ENCODE data around the gene KPNA3. TPM values are rescaled to one million over a fixed set of nuclear protein-coding genes. Genes with fewer than 3 reads are reported as not detected.

KPNA3 gene
- total and polyA plus RNA-seq, 4 experiments from 2014 or later, result 21.1 to 25.2 (median 22.2) TPM

DNA sequence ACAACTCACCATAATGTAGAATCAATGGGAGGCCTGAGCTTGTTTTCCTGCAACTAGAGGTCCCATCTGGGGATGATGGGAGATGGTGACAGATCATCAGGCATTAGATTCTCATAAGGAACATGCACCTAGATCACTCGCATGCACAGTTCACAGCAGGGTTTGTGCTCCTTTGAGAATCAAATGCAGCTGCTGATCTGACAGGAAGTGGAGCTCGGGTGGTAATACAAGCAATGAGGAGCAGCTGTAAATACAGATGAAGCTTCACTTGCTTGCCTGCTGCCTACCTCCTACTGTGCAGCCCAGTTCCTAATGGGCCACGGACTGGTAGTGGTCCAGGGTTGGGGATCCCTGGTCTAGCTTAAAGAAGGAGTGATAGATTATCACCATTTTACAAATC lies 33.0 kb downstream of the KPNA3 start:
- no peaks in the 10 kb centered on the region for H3K27me3 ChIP-seq (ENCODE audit: insufficient read depth, low read length)
- H3K4me1 Mint-ChIP-seq, result peaks cover 35 to 63% (median 42%) of the 10 kb centered on the region in 4 donors
- H3K27ac ChIP-seq (ENCODE audit: low read depth, low read length), result no peak overlapping the region
- no peak overlapping the region for H3K4me3 ChIP-seq (ENCODE audit: low read length in 2 of 2)
- ChIA-PET POLR2A (ENCODE audit: partially characterized antibody) (interaction anchor here (1.0 kb wide), 1 partner anchor 35 kb away, joined by 7 read pairs; no protein-coding TSS in a partner anchor), CTCF (ENCODE audit: partially characterized antibody) (no interaction called here)
- no peaks in the 10 kb centered on the region for H3K36me3 ChIP-seq (ENCODE audit: insufficient read depth, low read length)
- peaks cover 13 to 24% of the 10 kb centered on the region in 2 donors for H3K36me3 Mint-ChIP-seq
- H3K4me3 Mint-ChIP-seq, result peak overlapping the region in 6 of 8 donors; percentile 2 to 69 (median 42)
- peak in 3 of 5 donors; percentile 7 to 12 (median 7) for DNase-seq
- intact Hi-C loops (cut with micrococcal nuclease), result no loop called here
- H3K27me3 Mint-ChIP-seq, result no peaks in the 10 kb centered on the region
- peaks cover 0 to 17% (median 0%) of the 10 kb centered on the region in 8 donors for H3K9me3 Mint-ChIP-seq
- peaks cover 19% of the 10 kb centered on the region for H3K4me1 ChIP-seq (ENCODE audit: insufficient read depth, low read length)
- H3K27ac Mint-ChIP-seq, result peak overlapping the region in 6 of 7 donors; percentile 13 to 72 (median 56)
- H3K9me3 ChIP-seq (ENCODE audit: control insufficient read depth in 1 of 2, low read length in 2 of 2), result no peaks in the 10 kb centered on the region

DNA sequence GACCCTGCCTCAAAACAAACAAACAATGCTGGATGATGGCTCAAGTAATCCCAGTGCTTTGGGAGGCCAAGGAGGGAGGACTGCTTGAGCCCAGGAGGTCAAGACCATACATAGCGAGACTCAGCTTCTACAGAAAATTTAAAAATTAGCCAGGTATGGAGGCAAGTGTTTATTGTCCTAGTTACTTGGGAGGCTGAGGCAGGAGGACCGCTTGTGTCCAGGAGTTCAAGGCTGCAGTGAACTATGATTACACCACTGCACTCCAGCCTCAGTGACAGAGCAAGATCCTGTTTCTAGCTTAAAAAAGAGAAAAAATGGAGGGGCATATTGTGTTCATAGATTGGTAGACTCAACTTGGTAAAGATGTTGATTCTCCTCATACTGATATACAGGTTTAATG lies 36.2 kb downstream of the KPNA3 start:
- POLR2A ChIA-PET (ENCODE audit: partially characterized antibody), result no interaction called here
- Mint-ChIP-seq H3K4me3 (no peak overlapping the region), H3K27me3 (no peaks in the 10 kb centered on the region), H3K4me1 (peaks cover 47 to 84% (median 61%) of the 10 kb centered on the region in 4 donors), H3K27ac (peak overlapping the region in 1 of 7 donors; percentile 35), H3K9me3 (peaks cover 0 to 14% (median 0%) of the 10 kb centered on the region in 8 donors), H3K36me3 (peaks cover 2 to 27% of the 10 kb centered on the region in 2 donors)
- H3K4me3 ChIP-seq (ENCODE audit: low read length in 2 of 2), result no peak overlapping the region
- no peaks in the 10 kb centered on the region for H3K27me3 ChIP-seq (ENCODE audit: insufficient read depth, low read length)
- H3K36me3 ChIP-seq (ENCODE audit: insufficient read depth, low read length), result no peaks in the 10 kb centered on the region
- H3K9me3 ChIP-seq (ENCODE audit: control insufficient read depth in 1 of 2, low read length in 2 of 2), result no peaks in the 10 kb centered on the region
- CTCF ChIA-PET (ENCODE audit: partially characterized antibody), result no interaction called here
- intact Hi-C loops (cut with micrococcal nuclease), result no loop called here
- no peak for DNase-seq
- peaks cover 23% of the 10 kb centered on the region for H3K4me1 ChIP-seq (ENCODE audit: insufficient read depth, low read length)
- no peak overlapping the region for H3K27ac ChIP-seq (ENCODE audit: low read depth, low read length)

DNA sequence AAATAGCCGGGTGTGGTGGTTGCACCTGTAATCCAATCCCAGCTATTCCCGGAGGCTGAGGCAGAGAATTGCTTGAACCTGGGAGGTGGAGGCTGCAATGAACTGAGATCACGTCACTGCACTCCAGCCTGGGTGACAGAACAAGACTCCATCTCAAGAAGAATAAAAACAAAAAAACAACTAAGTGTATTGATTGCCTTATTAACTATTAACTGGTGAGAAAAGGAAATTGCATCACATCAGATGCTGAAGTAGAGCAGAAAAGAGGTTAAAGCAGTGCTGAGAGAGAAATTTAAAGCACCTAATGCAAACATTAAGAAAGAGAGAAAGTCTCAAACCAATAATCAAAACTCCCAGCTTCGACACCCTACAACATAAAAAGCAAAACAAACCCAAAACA lies 38.3 kb downstream of the KPNA3 start:
- Histone ChIP-seq H3K4me1 (ENCODE audit: insufficient read depth, low read length) (peaks cover 10% of the 10 kb centered on the region), H3K27ac (ENCODE audit: low read depth, low read length) (no peak overlapping the region), H3K9me3 (ENCODE audit: control insufficient read depth in 1 of 2, low read length in 2 of 2) (no peaks in the 10 kb centered on the region), H3K36me3 (ENCODE audit: insufficient read depth, low read length) (no peaks in the 10 kb centered on the region), H3K4me3 (ENCODE audit: low read length in 2 of 2) (no peak overlapping the region), H3K27me3 (ENCODE audit: insufficient read depth, low read length) (no peaks in the 10 kb centered on the region)
- ChIA-PET POLR2A (ENCODE audit: partially characterized antibody) (no interaction called here), CTCF (ENCODE audit: partially characterized antibody) (no interaction called here)
- Mint-ChIP-seq H3K4me3 (peak overlapping the region in 1 of 8 donors; percentile 53), H3K27me3 (no peaks in the 10 kb centered on the region), H3K4me1 (peaks cover 42 to 85% (median 59%) of the 10 kb centered on the region in 4 donors), H3K36me3 (peaks cover 0 to 9% of the 10 kb centered on the region in 2 donors), H3K27ac (no peak overlapping the region), H3K9me3 (no peaks in the 10 kb centered on the region)
- no peak for DNase-seq
- intact Hi-C loops (cut with micrococcal nuclease), result no loop called here

DNA sequence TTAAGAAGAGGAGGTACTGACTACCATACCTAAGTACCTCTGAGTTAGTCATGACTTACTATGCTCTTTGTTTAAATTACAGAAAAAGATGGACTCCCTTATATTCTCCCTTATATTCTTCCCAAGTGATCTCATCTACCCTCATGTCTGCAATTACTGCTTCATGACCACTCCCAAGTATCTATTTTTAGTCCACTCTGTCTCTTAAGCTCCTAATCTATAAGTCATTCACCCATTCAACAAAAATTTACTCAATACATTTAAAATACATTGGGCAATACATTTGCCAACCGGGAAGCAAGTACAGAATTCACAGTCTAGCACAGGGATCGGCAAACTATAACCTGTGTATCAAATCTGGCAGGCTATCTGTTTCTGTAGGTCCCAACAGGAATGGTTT lies 42.6 kb downstream of the KPNA3 start:
- H3K4me1 Mint-ChIP-seq, result peaks cover 28 to 47% (median 36%) of the 10 kb centered on the region in 4 donors
- Histone ChIP-seq H3K9me3 (ENCODE audit: control insufficient read depth in 1 of 2, low read length in 2 of 2) (no peaks in the 10 kb centered on the region), H3K36me3 (ENCODE audit: insufficient read depth, low read length) (peaks cover 3% of the 10 kb centered on the region), H3K27me3 (ENCODE audit: insufficient read depth, low read length) (no peaks in the 10 kb centered on the region), H3K4me3 (ENCODE audit: low read length in 2 of 2) (no peak overlapping the region), H3K4me1 (ENCODE audit: insufficient read depth, low read length) (peaks cover 4% of the 10 kb centered on the region), H3K27ac (ENCODE audit: low read depth, low read length) (no peak overlapping the region)
- no peak overlapping the region for H3K4me3 Mint-ChIP-seq
- intact Hi-C loops (cut with micrococcal nuclease), result no loop called here
- no peak overlapping the region for H3K27ac Mint-ChIP-seq
- no peak for DNase-seq
- ChIA-PET CTCF (ENCODE audit: partially characterized antibody) (no interaction called here), POLR2A (ENCODE audit: partially characterized antibody) (no interaction called here)
- no peaks in the 10 kb centered on the region for H3K27me3 Mint-ChIP-seq
- H3K36me3 Mint-ChIP-seq, result peaks cover 11 to 18% of the 10 kb centered on the region in 2 donors
- H3K9me3 Mint-ChIP-seq, result no peaks in the 10 kb centered on the region

DNA sequence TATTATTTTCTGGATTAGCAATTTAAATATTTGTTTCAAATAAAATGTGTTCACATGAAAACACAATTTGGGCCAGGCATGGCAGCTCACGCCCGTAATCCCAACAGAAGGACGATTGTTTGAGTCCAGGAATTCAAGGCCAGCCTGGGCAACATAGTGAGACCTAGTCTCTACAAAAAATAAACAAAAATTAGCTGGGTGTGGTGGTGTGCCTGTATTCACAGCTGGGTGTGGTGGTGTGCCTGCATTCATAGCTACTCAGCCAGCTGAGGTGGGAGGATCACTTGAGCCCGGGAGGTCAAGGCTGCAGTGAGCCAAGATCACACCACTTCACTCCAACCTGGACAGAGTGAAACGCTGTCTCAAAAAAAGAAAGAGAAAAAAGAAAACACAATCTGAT lies 46.4 kb downstream of the KPNA3 start:
- CTCF ChIA-PET (ENCODE audit: partially characterized antibody), result no interaction called here
- intact Hi-C loops (cut with micrococcal nuclease), result no loop called here

DNA sequence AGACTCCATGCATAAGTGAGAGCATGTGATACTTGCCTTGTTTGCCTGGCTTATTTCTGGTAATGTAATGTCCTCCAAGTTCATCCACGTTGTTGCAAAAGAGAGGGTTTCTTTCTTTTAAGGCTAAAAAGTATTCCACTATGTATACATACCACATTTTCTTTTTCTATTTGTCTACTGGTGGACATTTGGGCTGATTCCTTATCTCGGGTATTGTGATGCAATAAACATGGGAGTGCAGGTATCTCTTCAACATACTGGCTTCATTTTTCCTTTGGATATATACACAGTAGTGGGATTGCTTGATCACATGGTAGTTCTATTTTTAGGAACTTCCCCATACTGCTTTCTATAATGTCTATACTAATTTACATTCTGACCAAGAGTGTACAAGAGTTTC lies 51.6 kb downstream of the KPNA3 start:
- Mint-ChIP-seq H3K4me1 (peaks cover 0 to 4% (median 1%) of the 10 kb centered on the region in 4 donors), H3K27me3 (no peaks in the 10 kb centered on the region), H3K9me3 (no peaks in the 10 kb centered on the region), H3K27ac (no peak overlapping the region), H3K36me3 (peaks cover 23 to 28% of the 10 kb centered on the region in 2 donors), H3K4me3 (no peak overlapping the region)
- CTCF ChIA-PET (ENCODE audit: partially characterized antibody), result no interaction called here
- Histone ChIP-seq H3K9me3 (ENCODE audit: control insufficient read depth in 1 of 2, low read length in 2 of 2) (no peaks in the 10 kb centered on the region), H3K4me3 (ENCODE audit: low read length in 2 of 2) (no peak overlapping the region), H3K36me3 (ENCODE audit: insufficient read depth, low read length) (peaks cover 4% of the 10 kb centered on the region), H3K4me1 (ENCODE audit: insufficient read depth, low read length) (no peaks in the 10 kb centered on the region), H3K27ac (ENCODE audit: low read depth, low read length) (no peak overlapping the region), H3K27me3 (ENCODE audit: insufficient read depth, low read length) (no peaks in the 10 kb centered on the region)
- intact Hi-C loops (cut with micrococcal nuclease), result no loop called here
- POLR2A ChIA-PET (ENCODE audit: partially characterized antibody), result no interaction called here
- DNase-seq, result no peak

More for the DNA sequence above, 46.4 kb downstream of the KPNA3 start:
- H3K4me1 Mint-ChIP-seq, result peaks cover 6 to 16% (median 9%) of the 10 kb centered on the region in 4 donors
- Histone ChIP-seq H3K27ac (ENCODE audit: low read depth, low read length) (no peak overlapping the region), H3K27me3 (ENCODE audit: insufficient read depth, low read length) (no peaks in the 10 kb centered on the region), H3K4me3 (ENCODE audit: low read length in 2 of 2) (no peak overlapping the region), H3K4me1 (ENCODE audit: insufficient read depth, low read length) (no peaks in the 10 kb centered on the region), H3K36me3 (ENCODE audit: insufficient read depth, low read length) (peaks cover 4% of the 10 kb centered on the region), H3K9me3 (ENCODE audit: control insufficient read depth in 1 of 2, low read length in 2 of 2) (no peaks in the 10 kb centered on the region)
- POLR2A ChIA-PET (ENCODE audit: partially characterized antibody), result no interaction called here
- no peak overlapping the region for H3K4me3 Mint-ChIP-seq
- no peaks in the 10 kb centered on the region for H3K27me3 Mint-ChIP-seq
- no peak overlapping the region for H3K27ac Mint-ChIP-seq
- H3K36me3 Mint-ChIP-seq, result peaks cover 11 to 24% of the 10 kb centered on the region in 2 donors
- H3K9me3 Mint-ChIP-seq, result no peaks in the 10 kb centered on the region
- DNase-seq, result no peak

DNA sequence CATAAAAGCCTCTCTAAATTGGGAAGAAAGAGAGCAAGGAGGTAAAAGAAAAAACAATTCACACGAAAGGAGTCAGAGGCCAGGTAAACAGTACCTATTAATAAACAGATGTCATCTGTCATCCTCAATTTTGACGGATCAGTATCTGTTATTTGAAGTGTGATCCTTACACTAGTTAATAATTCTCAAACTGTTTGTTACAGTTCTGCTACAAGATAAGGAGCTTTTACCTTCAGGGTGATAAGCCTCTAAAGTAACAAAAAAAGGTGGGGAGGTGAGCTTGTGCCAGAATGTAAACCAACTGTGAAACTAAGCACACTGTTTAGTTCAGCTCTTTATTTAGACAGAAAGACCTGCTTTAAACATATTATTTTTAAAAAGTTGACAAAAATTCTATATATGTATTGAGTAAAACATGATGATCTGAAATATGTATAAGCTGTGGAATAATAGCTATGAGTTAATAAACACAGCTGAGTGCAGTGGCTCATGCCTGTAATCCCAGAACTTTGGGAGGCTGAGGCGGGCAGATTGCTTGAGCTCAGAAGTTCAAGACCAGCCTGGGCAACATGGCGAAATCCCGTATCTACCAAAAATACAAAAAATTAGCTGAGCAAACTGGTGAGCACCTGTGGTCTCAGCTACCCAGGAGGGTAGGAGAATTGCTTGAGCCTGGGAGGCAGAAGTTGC lies 52.8 kb downstream of the KPNA3 start:
- no peak overlapping the region for H3K27ac ChIP-seq (ENCODE audit: low read depth, low read length)
- H3K9me3 ChIP-seq (ENCODE audit: control insufficient read depth in 1 of 2, low read length in 2 of 2), result no peaks in the 10 kb centered on the region
- H3K9me3 Mint-ChIP-seq, result no peaks in the 10 kb centered on the region
- H3K4me1 ChIP-seq (ENCODE audit: insufficient read depth, low read length), result no peaks in the 10 kb centered on the region
- no peak overlapping the region for H3K4me3 ChIP-seq (ENCODE audit: low read length in 2 of 2)
- ChIA-PET POLR2A (ENCODE audit: partially characterized antibody) (no interaction called here), CTCF (ENCODE audit: partially characterized antibody) (no interaction called here)
- H3K4me1 Mint-ChIP-seq, result peaks cover 0 to 4% (median 1%) of the 10 kb centered on the region in 4 donors
- H3K4me3 Mint-ChIP-seq, result no peak overlapping the region
- peaks cover 16 to 20% of the 10 kb centered on the region in 2 donors for H3K36me3 Mint-ChIP-seq
- peak overlapping the region in 1 of 7 donors; percentile 12 for H3K27ac Mint-ChIP-seq
- no peaks in the 10 kb centered on the region for H3K27me3 Mint-ChIP-seq
- DNase-seq, result no peak
- no peaks in the 10 kb centered on the region for H3K36me3 ChIP-seq (ENCODE audit: insufficient read depth, low read length)
- intact Hi-C loops (cut with micrococcal nuclease), result no loop called here
- no peaks in the 10 kb centered on the region for H3K27me3 ChIP-seq (ENCODE audit: insufficient read depth, low read length)

Data from CD4-positive, alpha-beta memory T cell (primary cell).